Measurements from ENCODE around the gene KITLG. TPM values are rescaled to one million over a fixed set of nuclear protein-coding genes. Genes with fewer than 3 reads are reported as not detected.
"Not testable (repeated sequence)": the region's sequence is repeated elsewhere in the genome, so short reads cannot be mapped to it uniquely, and the experiment has no call there.

The KITLG gene
- total and polyA plus RNA-seq, 7 donors = 8.1 to 149 (median 54.6) TPM

- peak overlapping the region; percentile 52 to 67 (median 61) for H3K27ac ChIP-seq
- intact Hi-C loops (cut with DNase I) = no loop called here
- DNase-seq = no peak
- no peaks in the 10 kb centered on the region for H3K9me3 ChIP-seq
- no peaks in the 10 kb centered on the region for H3K27me3 ChIP-seq
- no peak for TF ChIP-seq POLR2A (IDR thresholded peaks at IDR 0.05)
- no peak for TF ChIP-seq CTCF (IDR thresholded peaks at IDR 0.05)
- no peak for TF ChIP-seq POLR2AphosphoS5 (IDR thresholded peaks at IDR 0.05)
- no peak for TF ChIP-seq EP300 (IDR thresholded peaks at IDR 0.05)
- WGBS, 2 donors = 29 to 47% methylated on average over 3 of the region's 3 CpGs
- no peaks in the 10 kb centered on the region for H3K36me3 ChIP-seq
- H3K4me1 ChIP-seq = peaks cover 0 to 56% (median 40%) of the 10 kb centered on the region in 4 donors
- no peak overlapping the region for H3K4me3 ChIP-seq
Measured at GRCh38 chr12:88552610-88553079, 27.6 kb downstream of the KITLG start.

GRCh38 chr12:88549929-88550328 lies 30.3 kb downstream of the KITLG start:
- intact Hi-C loops (cut with DNase I) = no loop called here
- peak overlapping the region in 1 of 4 donors; percentile 54 for H3K27ac ChIP-seq
- H3K27me3 ChIP-seq = no peaks in the 10 kb centered on the region
- H3K36me3 ChIP-seq = peaks cover 0 to 2% (median 0%) of the 10 kb centered on the region in 4 donors
- no peak for TF ChIP-seq POLR2A (IDR thresholded peaks at IDR 0.05)
- TF ChIP-seq POLR2AphosphoS5 (IDR thresholded peaks at IDR 0.05) = no peak
- TF ChIP-seq EP300 (IDR thresholded peaks at IDR 0.05) = no peak
- TF ChIP-seq CTCF (IDR thresholded peaks at IDR 0.05) = no peak
- peaks cover 0 to 73% (median 53%) of the 10 kb centered on the region in 4 donors for H3K4me1 ChIP-seq
- WGBS, 2 donors = 1 to 30% methylated on average over 1 of the region's 1 CpG
- H3K9me3 ChIP-seq = no peaks in the 10 kb centered on the region
- DNase-seq = no peak
- H3K4me3 ChIP-seq = no peak overlapping the region

GRCh38 chr12:88547949-88548348 lies 32.3 kb downstream of the KITLG start:
- DNase-seq; H3K9me3 ChIP-seq; intact Hi-C loops (cut with DNase I); H3K4me3 ChIP-seq; H3K27me3 ChIP-seq: not testable (repeated sequence)
- 91 to 95% methylated on average over 7 of the region's 7 CpGs for WGBS, 2 donors
- Histone ChIP-seq H3K4me1 (peaks cover 0 to 56% (median 38%) of the 10 kb centered on the region in 4 donors), H3K36me3 (peaks cover 0 to 20% (median 3%) of the 10 kb centered on the region in 4 donors), H3K27ac (peak overlapping the region in 1 of 4 donors; percentile 4)

GRCh38 chr12:88546853-88547252 lies 33.4 kb downstream of the KITLG start:
- no peak overlapping the region for H3K27ac ChIP-seq
- intact Hi-C loops (cut with DNase I) = no loop called here
- 34 to 36% methylated on average over 2 of the region's 2 CpGs for WGBS, 2 donors
- DNase-seq = no peak
- TF ChIP-seq POLR2A (IDR thresholded peaks at IDR 0.05) = no peak
- TF ChIP-seq POLR2AphosphoS5 (IDR thresholded peaks at IDR 0.05) = no peak
- TF ChIP-seq EP300 (IDR thresholded peaks at IDR 0.05) = no peak
- no peak for TF ChIP-seq CTCF (IDR thresholded peaks at IDR 0.05)
- H3K9me3 ChIP-seq = no peaks in the 10 kb centered on the region
- no peak overlapping the region for H3K4me3 ChIP-seq
- H3K36me3 ChIP-seq = peaks cover 0 to 31% (median 4%) of the 10 kb centered on the region in 4 donors
- no peaks in the 10 kb centered on the region for H3K27me3 ChIP-seq
- peaks cover 0 to 45% (median 27%) of the 10 kb centered on the region in 4 donors for H3K4me1 ChIP-seq

GRCh38 chr12:88546226-88546625 lies 34.0 kb downstream of the KITLG start:
- WGBS, 2 donors = 86 to 91% methylated on average over 2 of the region's 2 CpGs
- H3K4me3 ChIP-seq = no peak overlapping the region
- H3K27ac ChIP-seq = no peak overlapping the region
- intact Hi-C loops (cut with DNase I) = no loop called here
- peaks cover 0 to 38% (median 23%) of the 10 kb centered on the region in 4 donors for H3K4me1 ChIP-seq
- H3K27me3 ChIP-seq = no peaks in the 10 kb centered on the region
- no peak for TF ChIP-seq EP300 (IDR thresholded peaks at IDR 0.05)
- no peak for TF ChIP-seq CTCF (IDR thresholded peaks at IDR 0.05)
- no peak for TF ChIP-seq POLR2AphosphoS5 (IDR thresholded peaks at IDR 0.05)
- TF ChIP-seq POLR2A (IDR thresholded peaks at IDR 0.05) = no peak
- no peak for DNase-seq
- H3K36me3 ChIP-seq = peaks cover 0 to 34% (median 4%) of the 10 kb centered on the region in 4 donors
- H3K9me3 ChIP-seq = no peaks in the 10 kb centered on the region
